ENCODE data around the gene RBM42. TPM values are rescaled to one million over a fixed set of nuclear protein-coding genes. Genes with fewer than 3 reads are reported as not detected.
A peak's percentile ranks its signal among the peaks of the same experiment; 100 is the strongest.

Gene RBM42
- total and polyA plus RNA-seq, 9 of the 15 experiments (the other 6 are each of a cell fraction or from before 2014, with no cell fraction given), result 5.7 to 149 (median 32.4) TPM

DNA sequence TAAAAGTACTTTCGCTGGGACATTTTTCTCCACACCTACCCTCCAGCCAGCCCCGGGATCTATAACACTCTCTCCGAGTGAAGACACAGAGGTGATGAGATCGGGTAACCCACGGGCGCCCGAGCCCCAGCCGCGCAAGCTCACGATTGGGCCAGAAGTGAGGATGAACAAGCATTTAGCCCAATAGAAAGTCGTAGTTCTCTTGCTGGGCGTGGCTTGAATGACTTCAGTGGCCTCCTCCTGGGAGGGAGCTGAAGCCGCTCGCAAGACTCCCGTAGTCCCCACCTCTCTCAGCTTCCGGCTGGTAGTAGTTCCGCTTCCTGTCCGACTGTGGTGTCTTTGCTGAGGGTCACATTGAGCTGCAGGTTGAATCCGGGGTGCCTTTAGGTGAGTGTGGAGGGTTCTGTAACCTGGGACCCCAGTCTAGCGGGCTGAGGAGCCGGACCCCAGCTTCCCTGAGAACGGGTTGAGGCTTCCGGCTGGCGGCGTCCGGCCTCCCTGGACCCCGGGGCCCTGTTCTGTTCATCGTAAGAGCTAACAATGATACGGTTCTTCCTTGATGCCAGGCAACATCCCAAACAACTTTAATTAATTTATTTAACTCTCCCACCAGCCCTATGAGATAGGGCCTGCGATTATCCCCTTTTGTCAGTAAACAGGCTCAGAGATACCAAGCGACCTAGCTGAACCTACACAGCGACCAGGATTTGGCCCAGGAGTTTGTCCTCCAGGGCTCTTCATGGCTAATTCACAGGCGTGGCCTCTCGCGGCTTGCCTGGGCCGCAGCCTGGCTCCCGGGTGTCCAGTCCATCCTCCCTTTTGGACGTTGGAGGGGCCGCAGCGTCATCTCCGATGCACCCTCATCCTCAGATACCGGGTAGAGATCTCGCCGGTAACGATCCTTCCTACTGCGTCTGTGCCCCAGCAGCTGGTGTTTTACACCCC, 19.5 kb downstream of the RBM42 start, which contains the start of gene COX6B1:
TSS of gene COX6B1 (plus strand) at position 307 of the 945 bp plus-strand sequence. CDS start 2,921 bp downstream, outside the sequence.
- H3K4me3 ChIP-seq, result peak within 1 kb of the TSS; percentile 94
- intact Hi-C loops (cut with micrococcal nuclease), result loop anchor here (10.0 kb wide), 1 partner anchor 97 kb away; the partner anchor contains the start of genes IGFLR1, LIN37, PSENEN and U2AF1L4
- in situ Hi-C loops (cut with MboI), result no loop called here
- TF ChIP-seq BCOR (IDR thresholded peaks at IDR 0.05) (peak; percentile 49; the same call in 1 of the 2 replicates), RBM25 (IDR thresholded peaks at IDR 0.05; ENCODE audit: low read depth, low read length, severe bottlenecking) (peak; percentile 88), MBD2 (IDR thresholded peaks at IDR 0.05; ENCODE audit: borderline replicate concordance, low read depth) (peak; percentile 89; the same call in 1 of the 2 replicates), RHOXF2B (CRISPR knock-in tag; conservative IDR thresholded peaks at IDR 0.05) (no peak), SP1 (CRISPR knock-in tag; IDR thresholded peaks at IDR 0.05) (peak; percentile 80), SIN3A (IDR thresholded peaks at IDR 0.05; ENCODE audit: borderline replicate concordance in 2 of 2, control insufficient read depth in 1 of 2, low read depth in 2 of 2, low read length in 2 of 2) (peak in 1 of 2 experiments; percentile 30; a peak in 1 of 4 replicates), KLF6 (CRISPR knock-in tag; IDR thresholded peaks at IDR 0.05; ENCODE audit: borderline replicate concordance) (no peak), ASH1L (IDR thresholded peaks at IDR 0.05; ENCODE audit: borderline replicate concordance, low read depth, partially characterized antibody) (peak; percentile 84), POLR2G (IDR thresholded peaks at IDR 0.05; ENCODE audit: low read depth, low read length) (peak; percentile 77), ZKSCAN1 (IDR thresholded peaks at IDR 0.05; ENCODE audit: low read depth, low read length) (no peak), GABPA (tag; conservative IDR thresholded peaks at IDR 0.05; ENCODE audit: low read depth) (peak; percentile 96), NR2C2 (CRISPR knock-in tag; IDR thresholded peaks at IDR 0.05) (no peak), NR2C2 (tag; IDR thresholded peaks at IDR 0.05) (peak; percentile 71), PYGO2 (tag; IDR thresholded peaks at IDR 0.05) (no peak), MED1 (CRISPR knock-in tag; IDR thresholded peaks at IDR 0.05; ENCODE audit: borderline replicate concordance) (no peak), ELF1 (tag; IDR thresholded peaks at IDR 0.05) (peak; percentile 80)
- TF ChIP-seq, protein P1, sequence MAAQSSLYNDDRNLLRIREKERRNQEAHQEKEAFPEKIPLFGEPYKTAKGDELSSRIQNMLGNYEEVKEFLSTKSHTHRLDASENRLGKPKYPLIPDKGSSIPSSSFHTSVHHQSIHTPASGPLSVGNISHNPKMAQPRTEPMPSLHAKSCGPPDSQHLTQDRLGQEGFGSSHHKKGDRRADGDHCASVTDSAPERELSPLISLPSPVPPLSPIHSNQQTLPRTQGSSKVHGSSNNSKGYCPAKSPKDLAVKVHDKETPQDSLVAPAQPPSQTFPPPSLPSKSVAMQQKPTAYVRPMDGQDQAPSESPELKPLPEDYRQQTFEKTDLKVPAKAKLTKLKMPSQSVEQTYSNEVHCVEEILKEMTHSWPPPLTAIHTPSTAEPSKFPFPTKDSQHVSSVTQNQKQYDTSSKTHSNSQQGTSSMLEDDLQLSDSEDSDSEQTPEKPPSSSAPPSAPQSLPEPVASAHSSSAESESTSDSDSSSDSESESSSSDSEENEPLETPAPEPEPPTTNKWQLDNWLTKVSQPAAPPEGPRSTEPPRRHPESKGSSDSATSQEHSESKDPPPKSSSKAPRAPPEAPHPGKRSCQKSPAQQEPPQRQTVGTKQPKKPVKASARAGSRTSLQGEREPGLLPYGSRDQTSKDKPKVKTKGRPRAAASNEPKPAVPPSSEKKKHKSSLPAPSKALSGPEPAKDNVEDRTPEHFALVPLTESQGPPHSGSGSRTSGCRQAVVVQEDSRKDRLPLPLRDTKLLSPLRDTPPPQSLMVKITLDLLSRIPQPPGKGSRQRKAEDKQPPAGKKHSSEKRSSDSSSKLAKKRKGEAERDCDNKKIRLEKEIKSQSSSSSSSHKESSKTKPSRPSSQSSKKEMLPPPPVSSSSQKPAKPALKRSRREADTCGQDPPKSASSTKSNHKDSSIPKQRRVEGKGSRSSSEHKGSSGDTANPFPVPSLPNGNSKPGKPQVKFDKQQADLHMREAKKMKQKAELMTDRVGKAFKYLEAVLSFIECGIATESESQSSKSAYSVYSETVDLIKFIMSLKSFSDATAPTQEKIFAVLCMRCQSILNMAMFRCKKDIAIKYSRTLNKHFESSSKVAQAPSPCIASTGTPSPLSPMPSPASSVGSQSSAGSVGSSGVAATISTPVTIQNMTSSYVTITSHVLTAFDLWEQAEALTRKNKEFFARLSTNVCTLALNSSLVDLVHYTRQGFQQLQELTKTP (IDR thresholded peaks at IDR 0.05; ENCODE audit: low read depth in 1 of 2, partially characterized antibody in 2 of 2), result peak in 1 of 2 experiments; percentile 59

More for the DNA sequence above, 19.5 kb downstream of the RBM42 start, which contains the start of gene COX6B1:
- under 1% methylated on average over 46 of the region's 46 CpGs for WGBS (ENCODE audit: insufficient coverage, low coverage, missing lambda C conversion rate)
- ATAC-seq, result peak; percentile 79
- peak within 1 kb of the TSS; percentile 94 for H3K9ac ChIP-seq (ENCODE audit: insufficient read depth in 1 of 2, low read depth in 2 of 2, low read length in 2 of 2)
- BruUV-seq (replicated peaks), result TSS peak; percentile 87
- H3K4me2 ChIP-seq (ENCODE audit: insufficient read depth, low read length), result peak within 1 kb of the TSS; percentile 99
- H2AFZ ChIP-seq (ENCODE audit: low read depth, low read length), result peak within 1 kb of the TSS; percentile 72
- peaks cover 37% of the 10 kb centered on the region for H3K79me2 ChIP-seq (ENCODE audit: control insufficient read depth, insufficient read depth, low read length)
- peak within 1 kb of the TSS; percentile 93 for H3K27ac ChIP-seq (ENCODE audit: extremely low read depth, low read depth, low read length)
- POLR2A ChIA-PET, result interaction anchor here (0.5 to 2.1 kb wide), 12 partner anchors 8 to 209 kb away, joined by 3 to 13 read pairs (median 4); partner anchors contain the start of genes HAUS5 and KIRREL2
- H3K9me1 ChIP-seq (ENCODE audit: control insufficient read depth, insufficient read depth, low read length), result no peaks in the 10 kb centered on the region
- peaks cover 14 to 40% of the 10 kb centered on the region in 2 experiments; a peak in 4 of 5 replicates for H3K4me1 ChIP-seq (replicated peaks in 1 of 2; ENCODE audit: control insufficient read depth in 2 of 2, insufficient read depth in 2 of 2, low read length in 2 of 2)
- CTCF ChIA-PET (ENCODE audit: low intra/inter-chr PET ratio), result no interaction called here
- H3K27me3 ChIP-seq (ENCODE audit: control insufficient read depth in 2 of 2, insufficient read depth in 2 of 2, low read length in 2 of 2), result no peaks in the 10 kb centered on the region
- 0 out of 2 replicates have a peak, but pooled peaks cover 4% of the 10 kb centered on the region for H4K20me1 ChIP-seq (replicated peaks; ENCODE audit: control insufficient read depth, insufficient read depth, low read length)
- peaks cover 31% of the 10 kb centered on the region; the same call in 2 of the 3 replicates for H3K36me3 ChIP-seq (ENCODE audit: control insufficient read depth, insufficient read depth, low read length)
- DNase-seq (ENCODE audit: extremely low read depth in 1 of 4, low spot score in 3 of 4), result peak; percentile 89 to 99 (median 92)
- FAIRE-seq, result peak; percentile 100
- H3K9me3 ChIP-seq (replicated peaks; ENCODE audit: control insufficient read depth, insufficient read depth, low read depth, low read length), result no peaks in the 10 kb centered on the region

Data from K562 (cell line).